Cerebellar cortex (tissue), 1 donor: ENCODE measurements around the gene AMN1.
"Not testable (repeated sequence)": the region's sequence is repeated elsewhere in the genome, so short reads cannot be mapped to it uniquely, and the experiment has no call there.

Source experiments
- DNase-seq: peaks from one replicate; pipeline ENCODE4 v3.0.0-alpha.2; 2015; ENCODE audit warnings: low spot score

Gene AMN1

DNA sequence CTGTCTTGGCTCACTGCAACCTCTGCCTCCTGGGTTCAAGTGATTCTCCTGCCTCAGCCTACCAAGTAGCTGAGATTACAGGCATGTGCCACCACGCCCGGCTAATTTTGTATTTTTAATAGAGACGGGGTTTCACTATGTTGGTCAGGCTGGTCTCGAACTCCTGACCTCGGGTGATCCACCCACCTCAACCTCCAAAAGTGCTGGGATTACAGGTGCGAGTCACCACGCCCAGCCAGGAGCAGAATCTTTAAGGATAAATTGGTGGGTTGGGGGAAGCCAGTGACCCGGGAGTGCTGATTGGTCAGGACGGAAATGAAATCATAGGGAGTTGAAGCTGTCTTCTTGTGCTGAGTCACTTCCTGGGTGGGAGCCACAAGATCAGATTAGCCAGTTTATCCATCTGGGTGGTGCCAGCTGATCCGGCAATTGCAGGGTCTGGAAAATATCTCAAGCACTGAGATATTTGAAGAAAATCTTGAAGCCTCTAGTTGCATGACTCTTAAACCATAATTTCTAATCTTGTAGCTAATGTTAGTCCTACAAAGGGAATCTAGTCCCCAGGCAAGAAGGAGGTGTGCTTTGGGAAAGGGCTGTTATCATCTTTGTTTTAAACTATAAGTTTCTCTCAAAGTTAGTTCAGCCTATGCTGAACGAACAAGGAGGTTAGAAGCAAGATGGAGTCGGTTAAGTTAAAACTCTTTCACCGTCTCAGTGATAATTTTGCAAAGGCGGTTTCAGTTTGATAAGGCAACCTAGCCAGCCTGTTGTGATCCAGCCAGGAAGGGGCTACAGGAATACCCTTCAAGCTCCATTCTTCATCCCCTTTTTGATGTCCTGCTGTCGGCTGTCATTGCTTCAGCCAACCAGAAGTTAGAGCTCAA lies 5.0 kb upstream of the AMN1 start:
- DNase-seq, result not testable (repeated sequence)

- DNase-seq, result peak; percentile 14
Measured at GRCh38 chr12:31732926-31733548, 4.2 kb upstream of the AMN1 start.

DNA sequence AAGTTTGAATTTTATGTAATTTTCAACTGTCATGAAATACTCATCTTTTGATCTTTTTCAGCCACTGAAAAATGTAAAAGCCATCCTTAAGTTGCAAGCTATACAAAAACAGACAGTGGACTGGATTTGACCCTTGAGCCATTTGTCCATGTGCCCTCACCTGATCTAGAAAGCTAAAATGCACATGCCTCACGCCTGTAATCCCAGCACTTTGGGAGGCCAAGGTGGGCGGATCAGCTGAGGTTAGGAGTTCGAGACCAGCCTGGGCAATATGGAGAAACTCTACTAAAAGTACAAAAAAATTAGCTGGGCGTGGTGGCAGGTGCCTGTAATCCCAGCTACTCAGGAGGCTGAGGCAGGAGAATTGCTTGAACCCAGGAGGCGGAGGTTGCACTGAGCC lies 2.4 kb upstream of the AMN1 start:
- DNase-seq, result not testable (repeated sequence)

- DNase-seq, result no peak
Measured at GRCh38 chr12:31729705-31730104, 884 bp upstream of the AMN1 start.

DNA sequence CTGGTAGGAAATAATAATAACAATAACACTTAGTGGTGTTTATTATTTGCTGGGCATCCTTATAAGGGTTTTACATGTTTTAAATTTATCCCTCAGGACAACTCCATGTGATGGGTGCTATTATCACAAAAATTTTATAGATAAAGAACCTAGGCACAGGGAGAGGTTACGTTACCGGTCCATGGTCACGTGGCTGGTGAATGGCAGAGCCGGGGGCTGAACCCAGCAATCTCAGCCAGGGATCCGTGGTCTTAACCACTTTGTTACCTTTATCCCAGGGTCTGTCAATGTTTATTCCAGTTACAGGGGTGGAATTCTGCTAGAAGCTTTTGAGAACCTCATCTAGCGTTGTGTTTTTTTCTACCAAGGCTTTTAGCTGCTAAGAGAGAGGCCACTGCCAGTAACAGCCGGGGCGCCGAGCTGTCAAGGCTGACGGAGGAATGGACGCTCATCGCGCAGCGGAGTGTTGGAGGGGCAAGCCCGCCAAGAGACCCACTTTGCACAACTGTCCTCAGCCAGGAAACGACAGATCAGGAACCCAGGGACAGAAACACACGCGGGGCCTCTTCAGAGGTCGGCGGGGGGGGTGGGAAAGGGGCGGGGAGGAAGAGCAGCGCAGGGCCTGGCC lies 418 bp downstream of the AMN1 start:
- DNase-seq, result peak; percentile 62

GRCh38 chr12:31727192-31727591 lies 1.6 kb downstream of the AMN1 start:
- DNase-seq, result no peak

GRCh38 chr12:31726575-31726974 lies 2.2 kb downstream of the AMN1 start:
- no peak for DNase-seq

GRCh38 chr12:31724557-31724956 lies 4.3 kb downstream of the AMN1 start:
- no peak for DNase-seq

DNA sequence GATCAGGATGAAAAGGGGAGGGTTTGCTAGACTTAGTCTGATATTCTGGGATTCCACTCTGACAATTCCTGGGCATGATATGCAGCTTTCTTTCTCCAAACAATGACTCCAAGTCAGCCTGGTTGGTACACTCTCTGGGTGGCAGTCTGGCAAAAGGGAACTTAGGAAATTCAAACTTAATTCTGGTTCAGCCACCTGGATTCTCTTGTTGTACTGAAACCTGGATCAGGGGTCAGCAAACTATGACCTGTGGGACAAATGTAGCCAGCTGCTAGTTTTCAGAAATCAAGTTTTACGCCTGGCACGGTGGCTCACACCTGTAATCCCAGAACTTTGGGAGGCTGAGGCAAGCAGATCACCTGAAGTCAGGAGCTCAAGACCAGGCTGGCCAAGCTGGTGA lies 6.2 kb downstream of the AMN1 start:
- no peak for DNase-seq

DNA sequence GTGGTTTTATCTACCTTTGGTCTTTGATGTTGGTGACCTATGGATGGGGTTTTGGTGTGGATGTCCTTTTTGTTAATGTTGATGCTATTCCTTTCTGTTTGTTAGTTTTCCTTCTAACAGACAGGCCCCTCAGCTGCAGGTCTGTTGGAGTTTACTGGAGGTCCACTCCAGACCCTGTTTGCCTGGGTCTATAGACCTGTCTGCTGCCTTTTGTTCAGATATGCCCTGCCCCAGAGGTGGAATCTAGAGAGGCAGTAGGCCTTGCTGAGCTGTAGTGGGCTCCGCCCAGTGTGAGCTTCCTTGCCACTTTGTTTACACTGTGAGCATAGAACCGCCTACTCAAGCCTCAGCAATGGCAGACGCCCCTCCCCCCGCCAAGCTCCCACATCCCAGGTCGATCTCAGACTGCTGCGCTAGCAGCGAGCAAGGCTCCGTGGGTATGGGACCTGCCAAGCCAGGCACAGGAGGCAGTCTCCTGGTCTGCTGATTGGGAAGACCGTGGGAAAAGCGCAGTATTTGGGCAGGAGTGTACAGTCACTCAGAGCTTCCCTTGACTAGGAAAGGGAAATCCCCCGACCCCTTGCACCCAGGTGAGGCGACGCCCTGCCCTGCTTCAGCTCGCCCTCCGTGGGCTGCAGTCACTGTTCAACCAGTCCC lies 10.2 kb downstream of the AMN1 start:
- not testable (repeated sequence) for DNase-seq

DNA sequence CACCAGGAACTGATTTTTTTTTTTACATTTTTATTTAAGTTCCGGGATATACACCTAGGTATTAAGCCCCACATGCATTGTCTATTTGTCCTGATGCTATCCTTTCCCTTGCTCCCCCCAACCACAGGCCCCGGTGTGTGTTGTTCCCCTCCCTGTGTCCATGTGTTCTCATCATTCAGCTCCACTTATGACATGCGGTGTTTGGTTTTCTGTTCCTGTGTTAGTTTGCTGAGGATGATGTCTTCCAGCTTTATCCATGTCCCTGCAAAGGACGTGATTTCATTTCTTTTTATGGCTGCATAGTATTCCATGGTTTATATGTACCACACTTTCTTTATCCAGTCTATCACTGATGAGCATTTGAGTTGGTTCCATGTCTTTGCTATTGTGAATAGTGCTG lies 11.8 kb downstream of the AMN1 start:
- DNase-seq, result not testable (repeated sequence)

- DNase-seq, result no peak
Measured at GRCh38 chr12:31715283-31715825, 13.5 kb downstream of the AMN1 start.

DNA sequence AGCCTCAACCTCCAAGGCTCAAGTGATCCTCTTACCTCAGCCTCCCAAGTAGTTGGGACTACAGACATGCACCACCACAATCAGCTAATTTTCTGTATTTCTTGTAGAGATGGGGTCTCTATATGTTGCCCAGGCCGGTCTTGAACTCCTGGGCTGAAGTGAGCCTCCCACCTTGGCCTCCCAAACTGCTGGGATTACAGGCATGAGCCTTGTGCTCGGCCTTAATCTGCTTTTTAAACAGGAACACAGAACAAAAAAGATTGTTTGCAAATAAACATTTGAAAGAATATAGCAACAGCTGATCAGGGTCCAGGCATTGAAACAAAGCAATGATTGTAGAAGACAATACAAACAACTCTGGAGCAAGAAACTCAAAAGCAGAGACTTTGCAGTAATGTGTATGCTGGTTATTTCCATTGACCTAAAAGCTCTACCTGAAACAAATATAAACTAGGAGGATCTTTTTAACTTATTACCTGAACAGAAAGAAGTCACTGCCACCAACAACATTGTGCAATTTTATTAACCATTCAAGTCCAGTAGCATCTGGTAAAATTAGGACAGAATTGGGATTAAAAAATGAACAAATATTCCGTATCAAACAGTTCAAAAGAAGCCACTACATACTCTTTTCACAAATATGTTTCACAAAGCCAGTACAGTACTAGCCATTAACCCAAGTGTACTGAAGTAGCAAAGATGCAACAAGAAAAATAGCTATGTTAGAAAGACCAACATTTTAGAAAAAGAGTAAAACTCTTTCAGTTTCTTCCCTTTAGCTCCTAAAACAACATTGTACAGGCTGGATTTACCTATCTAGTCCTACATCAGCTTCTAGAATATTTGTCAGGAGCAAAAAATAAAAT lies 14.2 kb downstream of the AMN1 start:
- DNase-seq, result no peak

- DNase-seq, result no peak
Measured at GRCh38 chr12:31712877-31713276, 15.9 kb downstream of the AMN1 start.

GRCh38 chr12:31710021-31710818 lies 18.6 kb downstream of the AMN1 start:
- DNase-seq, result no peak

- not testable (repeated sequence) for DNase-seq
Measured at GRCh38 chr12:31708118-31708517, 20.7 kb downstream of the AMN1 start.

DNA sequence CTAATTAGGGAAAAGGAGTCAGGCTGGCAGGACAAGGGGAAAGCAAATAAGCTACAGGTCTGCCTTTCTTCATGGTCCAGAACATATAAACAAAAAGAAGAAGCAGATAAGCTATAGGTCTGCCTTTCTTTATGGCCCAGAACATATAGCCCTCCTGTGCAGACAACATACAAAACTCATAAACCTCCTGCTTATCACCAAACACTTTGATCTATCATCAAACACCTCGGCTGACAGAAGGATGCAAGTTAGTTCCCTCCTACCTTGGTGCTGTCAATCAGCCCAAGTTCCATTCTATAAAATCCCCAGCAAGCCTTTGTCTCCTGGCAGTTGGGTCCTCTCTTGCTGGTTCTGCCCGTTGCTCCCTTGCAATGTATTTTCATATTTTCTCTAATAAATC lies 23.2 kb downstream of the AMN1 start:
- no peak for DNase-seq

DNA sequence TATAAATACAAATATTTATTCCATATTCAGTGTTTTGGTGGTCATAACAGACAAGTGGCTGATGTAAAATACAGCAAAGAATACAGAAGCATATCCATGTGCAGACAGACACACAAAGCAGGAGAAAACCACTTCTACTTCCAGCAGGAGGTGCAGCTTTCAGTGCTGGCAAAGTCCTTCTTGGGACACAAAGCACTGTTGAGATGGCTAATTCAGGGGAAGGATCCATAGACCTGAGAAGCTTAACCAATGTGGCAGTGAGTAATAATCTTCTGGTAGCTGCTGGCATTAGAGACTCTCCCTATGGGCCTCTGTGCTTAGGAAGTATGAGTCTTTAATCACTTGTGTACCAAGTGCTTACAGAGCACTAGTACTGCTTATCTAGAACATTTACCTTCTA lies 26.8 kb downstream of the AMN1 start:
- DNase-seq, result peak; percentile 17

DNA sequence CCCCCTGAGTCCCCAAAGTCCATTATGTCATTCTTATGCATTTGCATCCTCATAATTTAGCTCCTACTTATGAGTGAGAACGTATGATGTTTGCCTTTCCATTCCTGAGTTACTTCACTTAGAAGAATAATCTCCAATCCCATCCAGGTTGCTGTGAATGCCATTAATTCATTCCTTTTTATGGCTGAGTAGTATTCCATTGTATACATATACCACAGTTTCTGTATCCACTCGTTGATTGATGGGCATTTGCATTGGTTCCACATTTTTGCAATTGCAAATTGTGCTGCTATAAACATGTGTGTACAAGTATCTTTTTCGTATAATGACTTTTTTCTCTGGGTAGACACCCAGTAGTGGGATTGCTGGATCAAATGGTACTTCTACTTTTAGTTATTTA lies 38.9 kb downstream of the AMN1 start:
- DNase-seq, result not testable (repeated sequence)

- no peak for DNase-seq
Measured at GRCh38 chr12:31687101-31687527, 41.7 kb downstream of the AMN1 start.
